ENCODE data around the gene SCNN1A. TPM values are rescaled to one million over a fixed set of nuclear protein-coding genes. Genes with fewer than 3 reads are reported as not detected.

Gene SCNN1A
- total RNA-seq, 1 donor from 2014 or later: 29.2 TPM

GRCh38 chr12:6418796-6419195 lies 43.4 kb upstream of the SCNN1A start:
- Mint-ChIP-seq H3K9me3 (no peaks in the 10 kb centered on the region), H3K27ac (no peak overlapping the region), H3K27me3 (peaks cover 12% of the 10 kb centered on the region), H3K4me1 (ENCODE audit: unreplicated experiment) (no peaks in the 10 kb centered on the region), H3K4me3 (no peak overlapping the region), H3K36me3 (no peaks in the 10 kb centered on the region)
- no peak for DNase-seq (ENCODE audit: extremely low spot score, unreplicated experiment)
- TF ChIP-seq CTCF (conservative IDR thresholded peaks at IDR 0.05): no peak

- peaks cover 3% of the 10 kb centered on the region for H3K9me3 Mint-ChIP-seq
- no peaks in the 10 kb centered on the region for H3K4me1 Mint-ChIP-seq (ENCODE audit: unreplicated experiment)
- no peaks in the 10 kb centered on the region for H3K36me3 Mint-ChIP-seq
- no peak overlapping the region for H3K27ac Mint-ChIP-seq
- no peak overlapping the region for H3K4me3 Mint-ChIP-seq
- no peak for TF ChIP-seq CTCF (conservative IDR thresholded peaks at IDR 0.05)
- H3K27me3 Mint-ChIP-seq: peaks cover 8% of the 10 kb centered on the region
- DNase-seq (ENCODE audit: extremely low spot score, unreplicated experiment): no peak
These were observed 41.2 kb upstream of the SCNN1A start for GRCh38 chr12:6416596-6416995.

GRCh38 chr12:6407236-6407954 lies 32.0 kb upstream of the SCNN1A start:
- Mint-ChIP-seq H3K27me3 (no peaks in the 10 kb centered on the region), H3K4me3 (no peak overlapping the region), H3K27ac (no peak overlapping the region), H3K9me3 (peaks cover 8% of the 10 kb centered on the region), H3K36me3 (peaks cover 9% of the 10 kb centered on the region), H3K4me1 (ENCODE audit: unreplicated experiment) (no peaks in the 10 kb centered on the region)
- DNase-seq (ENCODE audit: extremely low spot score, unreplicated experiment): no peak
- TF ChIP-seq CTCF (conservative IDR thresholded peaks at IDR 0.05): no peak

GRCh38 chr12:6405963-6406362 lies 30.6 kb upstream of the SCNN1A start:
- no peak overlapping the region for H3K4me3 Mint-ChIP-seq
- peaks cover 9% of the 10 kb centered on the region for H3K36me3 Mint-ChIP-seq
- no peaks in the 10 kb centered on the region for H3K27me3 Mint-ChIP-seq
- peaks cover 3% of the 10 kb centered on the region for H3K9me3 Mint-ChIP-seq
- no peak for TF ChIP-seq CTCF (conservative IDR thresholded peaks at IDR 0.05)
- no peaks in the 10 kb centered on the region for H3K4me1 Mint-ChIP-seq (ENCODE audit: unreplicated experiment)
- DNase-seq (ENCODE audit: extremely low spot score, unreplicated experiment): no peak
- no peak overlapping the region for H3K27ac Mint-ChIP-seq

- Mint-ChIP-seq H3K4me1 (ENCODE audit: unreplicated experiment) (no peaks in the 10 kb centered on the region), H3K27me3 (no peaks in the 10 kb centered on the region), H3K9me3 (peaks cover 3% of the 10 kb centered on the region), H3K27ac (no peak overlapping the region), H3K36me3 (peaks cover 9% of the 10 kb centered on the region), H3K4me3 (no peak overlapping the region)
- TF ChIP-seq CTCF (conservative IDR thresholded peaks at IDR 0.05): no peak
- no peak for DNase-seq (ENCODE audit: extremely low spot score, unreplicated experiment)
These were observed 29.0 kb upstream of the SCNN1A start for GRCh38 chr12:6404390-6404789.

All from type B pancreatic cell (in vitro differentiated cells).